GM12873 (cell line): ENCODE results near the gene PAX6.

Experiments used
- TF ChIP-seq, protein P1 (sequence below): IDR thresholded peaks from 2 replicates; pipeline ENCODE4 v1.5.1; 2012; ENCODE audit warnings: low read depth, mild to moderate bottlenecking, moderate library complexity, low read length, control low read depth; ENCODE audit not compliant: insufficient read depth; ENCODE audit errors: missing control alignments

Gene PAX6

GRCh38 chr11:31779374-31779791 is 31.7 kb downstream of the PAX6 start:
- TF ChIP-seq, protein P1, sequence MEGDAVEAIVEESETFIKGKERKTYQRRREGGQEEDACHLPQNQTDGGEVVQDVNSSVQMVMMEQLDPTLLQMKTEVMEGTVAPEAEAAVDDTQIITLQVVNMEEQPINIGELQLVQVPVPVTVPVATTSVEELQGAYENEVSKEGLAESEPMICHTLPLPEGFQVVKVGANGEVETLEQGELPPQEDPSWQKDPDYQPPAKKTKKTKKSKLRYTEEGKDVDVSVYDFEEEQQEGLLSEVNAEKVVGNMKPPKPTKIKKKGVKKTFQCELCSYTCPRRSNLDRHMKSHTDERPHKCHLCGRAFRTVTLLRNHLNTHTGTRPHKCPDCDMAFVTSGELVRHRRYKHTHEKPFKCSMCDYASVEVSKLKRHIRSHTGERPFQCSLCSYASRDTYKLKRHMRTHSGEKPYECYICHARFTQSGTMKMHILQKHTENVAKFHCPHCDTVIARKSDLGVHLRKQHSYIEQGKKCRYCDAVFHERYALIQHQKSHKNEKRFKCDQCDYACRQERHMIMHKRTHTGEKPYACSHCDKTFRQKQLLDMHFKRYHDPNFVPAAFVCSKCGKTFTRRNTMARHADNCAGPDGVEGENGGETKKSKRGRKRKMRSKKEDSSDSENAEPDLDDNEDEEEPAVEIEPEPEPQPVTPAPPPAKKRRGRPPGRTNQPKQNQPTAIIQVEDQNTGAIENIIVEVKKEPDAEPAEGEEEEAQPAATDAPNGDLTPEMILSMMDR: no peak

DNA sequence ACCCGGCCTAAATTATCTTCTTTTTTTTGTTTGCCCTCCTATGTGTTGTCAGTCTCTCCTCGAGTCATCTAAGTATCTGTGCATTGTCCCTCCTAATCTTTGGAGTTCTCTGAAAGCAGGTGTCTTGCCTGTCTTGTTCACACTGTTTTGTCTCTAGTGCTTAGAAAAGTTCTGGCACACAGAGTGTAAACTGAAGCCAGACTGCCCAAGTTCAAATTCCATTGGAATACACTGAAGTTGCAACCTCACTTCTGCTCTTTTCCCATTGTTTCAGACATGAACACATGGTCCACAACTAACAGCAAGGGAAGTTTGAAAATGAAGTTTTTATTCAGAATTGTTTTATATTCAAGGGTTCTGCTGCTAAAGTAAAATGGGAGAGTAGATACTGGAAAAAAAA is 38.7 kb downstream of the PAX6 start:
- TF ChIP-seq, protein P1: no peak

- TF ChIP-seq, protein P1: no peak
These were observed 41.0 kb downstream of the PAX6 start for GRCh38 chr11:31770011-31770700.

DNA sequence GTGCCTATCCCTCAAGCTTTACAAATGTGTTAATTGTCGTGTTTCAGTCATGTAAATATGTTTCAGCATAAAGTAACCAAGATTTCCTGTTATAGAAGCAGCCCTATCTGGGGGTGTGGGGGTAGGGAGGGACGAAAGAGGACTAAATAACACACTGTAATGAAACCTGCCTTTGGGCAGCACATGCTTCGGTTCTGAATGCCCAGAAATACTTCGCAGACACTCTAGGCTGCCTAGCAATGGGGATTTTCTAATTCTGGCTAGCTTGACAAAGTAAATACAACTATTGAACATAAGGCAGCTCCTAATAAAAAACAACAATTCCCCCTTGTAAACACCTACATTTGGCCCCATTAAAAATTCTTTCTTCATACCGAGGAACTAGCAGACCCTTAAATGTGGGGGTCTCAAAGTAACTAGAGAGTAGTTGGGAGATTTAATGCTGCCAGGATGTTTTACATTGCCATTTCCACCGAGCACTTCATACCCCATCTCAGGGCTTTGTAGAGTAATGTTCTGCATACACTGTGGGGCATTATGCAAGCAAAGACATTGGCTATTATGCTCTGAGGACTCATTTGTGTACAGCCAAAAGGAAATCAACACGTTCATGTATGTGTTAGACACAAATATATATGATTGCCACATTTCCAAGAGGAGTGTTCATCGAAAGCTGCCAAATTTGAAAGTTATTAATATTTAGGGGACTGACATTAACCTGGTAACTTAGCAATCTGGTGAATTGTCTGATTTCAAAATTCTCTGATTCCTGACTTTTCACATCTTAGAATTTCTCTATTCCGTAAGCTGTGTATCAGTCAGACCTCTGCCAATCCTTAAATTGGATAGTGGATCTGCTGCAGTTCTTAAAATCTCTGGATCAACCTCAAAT is 42.1 kb downstream of the PAX6 start:
- TF ChIP-seq, protein P1: no peak

DNA sequence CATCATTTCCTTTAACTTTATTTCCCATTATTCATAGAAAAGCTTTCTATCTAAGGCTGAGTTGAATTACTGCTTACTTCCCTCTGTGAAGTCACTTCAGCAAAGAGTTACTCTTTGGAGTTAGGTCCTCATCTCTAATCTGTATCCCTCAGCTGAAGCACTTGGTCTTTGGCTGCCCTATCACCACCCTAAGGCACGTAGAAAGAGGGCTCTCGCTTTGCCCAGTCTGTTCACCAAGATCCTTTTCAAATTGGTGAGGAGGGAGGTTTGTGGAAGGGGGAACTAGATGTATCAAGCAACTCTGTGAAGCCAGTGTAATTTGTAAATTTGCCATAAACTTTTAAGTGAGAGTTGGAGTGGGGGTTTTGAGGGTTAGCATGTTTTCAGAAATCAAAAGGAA is 43.4 kb downstream of the PAX6 start:
- TF ChIP-seq, protein P1: no peak

GRCh38 chr11:31767066-31767465 is 44.1 kb downstream of the PAX6 start:
- TF ChIP-seq, protein P1: no peak

DNA sequence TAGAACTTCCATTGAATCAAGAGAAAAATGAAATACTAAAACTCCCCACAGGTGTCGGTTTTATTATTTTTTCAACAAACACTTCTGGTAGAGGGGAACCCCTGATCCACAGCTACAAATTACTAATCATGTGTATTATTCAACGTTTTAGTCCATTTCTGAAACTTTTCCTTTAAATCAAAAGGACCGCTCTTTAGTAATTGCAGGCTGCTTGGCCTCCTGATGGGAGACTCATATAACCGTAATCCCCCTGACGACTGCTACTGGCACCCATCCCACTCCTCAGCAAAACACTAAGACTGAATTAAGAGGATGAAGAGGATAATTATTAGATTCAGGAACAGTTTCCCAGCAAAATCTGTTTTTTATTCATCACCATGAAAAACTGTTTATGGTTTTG is 46.4 kb downstream of the PAX6 start:
- TF ChIP-seq, protein P1: no peak
